ENCODE results near the gene OR52E1. TPM values are rescaled to one million over a fixed set of nuclear protein-coding genes. Genes with fewer than 3 reads are reported as not detected.

The OR52E1 gene
- total and polyA plus RNA-seq, 2 of the 4 experiments (the other 2 are of a cell fraction) = not detected

GRCh38 chr11:5083602-5084001 is 14.2 kb downstream of the OR52E1 start:
- BruUV-seq (replicated peaks) = no TSS peak
- Histone ChIP-seq H3K4me3 (ENCODE audit: insufficient read depth, low read depth, low read length) (no peak overlapping the region), H3K56ac (ENCODE audit: extremely low read depth, insufficient read depth, low read length) (no peak overlapping the region), H4K91ac (ENCODE audit: insufficient read depth, low read depth, low read length) (no peak overlapping the region), H3K79me1 (ENCODE audit: low read depth in 1 of 2, low read length in 2 of 2) (no peaks in the 10 kb centered on the region), H3K23ac (ENCODE audit: low read depth, low read length) (no peak overlapping the region), H3K4me1 (ENCODE audit: control insufficient read depth, insufficient read depth, low read length) (no peaks in the 10 kb centered on the region), H2BK20ac (ENCODE audit: low read depth, low read length) (no peak overlapping the region), H3K18ac (ENCODE audit: low read depth, low read length) (no peak overlapping the region), H3K9me3 (ENCODE audit: control insufficient read depth, insufficient read depth, low read length) (no peaks in the 10 kb centered on the region), H4K8ac (ENCODE audit: low read depth in 2 of 2, low read length in 2 of 2) (no peak overlapping the region), H3K27ac (ENCODE audit: insufficient read depth, low read length) (no peak overlapping the region), H2BK5ac (ENCODE audit: low read depth, low read length, poor library complexity, severe bottlenecking) (no peak overlapping the region), H3K9ac (ENCODE audit: low read depth, low read length) (no peak overlapping the region), H2AK5ac (ENCODE audit: low read depth, low read length) (no peak overlapping the region), H2BK120ac (ENCODE audit: low read depth, low read length) (no peak overlapping the region), H3K9me1 (ENCODE audit: insufficient read depth, low read length) (no peaks in the 10 kb centered on the region), H3K27me3 (ENCODE audit: control insufficient read depth, insufficient read depth, low read length) (no peaks in the 10 kb centered on the region), H4K5ac (ENCODE audit: low read depth, low read length) (no peak overlapping the region), H3K4me2 (ENCODE audit: low read depth, low read length) (no peak overlapping the region), H2BK15ac (ENCODE audit: low read depth, low read length) (no peak overlapping the region), H3K14ac (replicated peaks; ENCODE audit: low read depth, low read length) (no peak overlapping the region), H3K4ac (ENCODE audit: low read depth, low read length) (no peak overlapping the region), H2AK9ac (replicated peaks; ENCODE audit: low read depth, low read length, poor library complexity) (no peak overlapping the region), H4K20me1 (ENCODE audit: insufficient read depth, low read length) (no peaks in the 10 kb centered on the region), H3K36me3 (ENCODE audit: control insufficient read depth, insufficient read depth, low read length) (no peaks in the 10 kb centered on the region), H2AFZ (replicated peaks; ENCODE audit: low read length, poor library complexity) (no peak overlapping the region)
- dilution Hi-C loops (cut with HindIII; ENCODE audit: low sequenced_read_pairs, unreplicated experiment) (no loop called here), intact Hi-C loops (cut with micrococcal nuclease) (no loop called here), in situ Hi-C loops (cut with MboI; ENCODE audit: low sequenced_read_pairs) (no loop called here)
- TF ChIP-seq MAFK (IDR thresholded peaks at IDR 0.05; ENCODE audit: low read depth, low read length) = peak; percentile 52
- TF ChIP-seq CEBPB (IDR thresholded peaks at IDR 0.05; ENCODE audit: low read depth, low read length) = no peak
- DNase-seq (no peak), ATAC-seq (ENCODE audit: low read depth) (no peak)
- ChIA-PET CTCF (no interaction called here), POLR2A (ENCODE audit: unreplicated experiment) (no interaction called here)
